ENCODE data around the gene TEX264.

- TF ChIP-seq, protein P1, sequence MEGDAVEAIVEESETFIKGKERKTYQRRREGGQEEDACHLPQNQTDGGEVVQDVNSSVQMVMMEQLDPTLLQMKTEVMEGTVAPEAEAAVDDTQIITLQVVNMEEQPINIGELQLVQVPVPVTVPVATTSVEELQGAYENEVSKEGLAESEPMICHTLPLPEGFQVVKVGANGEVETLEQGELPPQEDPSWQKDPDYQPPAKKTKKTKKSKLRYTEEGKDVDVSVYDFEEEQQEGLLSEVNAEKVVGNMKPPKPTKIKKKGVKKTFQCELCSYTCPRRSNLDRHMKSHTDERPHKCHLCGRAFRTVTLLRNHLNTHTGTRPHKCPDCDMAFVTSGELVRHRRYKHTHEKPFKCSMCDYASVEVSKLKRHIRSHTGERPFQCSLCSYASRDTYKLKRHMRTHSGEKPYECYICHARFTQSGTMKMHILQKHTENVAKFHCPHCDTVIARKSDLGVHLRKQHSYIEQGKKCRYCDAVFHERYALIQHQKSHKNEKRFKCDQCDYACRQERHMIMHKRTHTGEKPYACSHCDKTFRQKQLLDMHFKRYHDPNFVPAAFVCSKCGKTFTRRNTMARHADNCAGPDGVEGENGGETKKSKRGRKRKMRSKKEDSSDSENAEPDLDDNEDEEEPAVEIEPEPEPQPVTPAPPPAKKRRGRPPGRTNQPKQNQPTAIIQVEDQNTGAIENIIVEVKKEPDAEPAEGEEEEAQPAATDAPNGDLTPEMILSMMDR (conservative IDR thresholded peaks at IDR 0.05; ENCODE audit: low read depth, low read length), result no peak
- TF ChIP-seq EZH2 (IDR thresholded peaks at IDR 0.05; ENCODE audit: borderline replicate concordance, low read depth, low read length, poor library complexity, severe bottlenecking), result no peak
Observed at GRCh38 chr3:51700403-51700802, 29.4 kb downstream of the TEX264 start.

All from A673 (cell line).